GM19455 (cell line): ENCODE measurements around the gene IPO4.
"Not testable (repeated sequence)": the region's sequence is repeated elsewhere in the genome, so short reads cannot be mapped to it uniquely, and the experiment has no call there.

Experiments
- ATAC-seq: cut with Tn5 transposase; IDR thresholded peaks from one replicate; pipeline ENCODE4 v1.9.1; 2021; ENCODE audit not compliant: unreplicated experiment

The IPO4 gene

DNA sequence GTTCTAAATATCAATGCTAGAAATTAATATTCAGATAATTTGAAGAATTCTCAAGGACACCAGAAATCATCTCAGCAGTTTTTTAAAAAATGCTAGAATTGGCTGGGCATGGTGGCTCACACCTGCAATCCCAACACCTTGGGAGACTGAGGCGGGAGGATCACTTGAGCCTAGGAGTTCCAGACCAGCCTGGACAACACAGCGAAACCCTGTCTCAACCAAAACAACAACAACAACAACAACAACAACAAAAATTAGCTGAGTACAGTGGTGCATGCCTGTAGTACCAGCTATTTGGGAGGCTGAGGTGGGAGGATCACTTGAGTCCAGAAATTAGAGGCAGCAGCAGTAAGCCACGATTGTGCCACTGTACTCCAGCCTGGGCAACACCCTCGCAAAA lies 30.5 kb upstream of the IPO4 start:
- ATAC-seq: no peak

DNA sequence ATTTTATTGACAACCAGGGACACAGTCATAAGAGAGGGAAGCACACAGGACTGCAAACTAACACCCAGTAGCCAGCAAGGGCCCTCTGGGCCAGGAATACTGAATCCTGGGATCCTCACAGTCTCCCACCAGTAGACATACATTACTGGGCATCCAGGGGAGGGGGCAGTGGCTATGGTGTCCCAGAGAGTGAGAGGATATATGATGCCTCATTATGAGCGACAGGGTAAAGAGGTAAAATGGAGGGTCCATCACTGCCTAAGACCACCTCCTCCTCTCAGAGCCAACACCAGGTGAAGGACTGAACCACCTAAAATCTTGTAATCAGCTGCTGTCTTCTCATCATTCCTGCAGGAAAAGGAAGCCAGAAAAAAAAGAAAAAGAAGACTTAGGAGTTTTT lies 28.3 kb upstream of the IPO4 start:
- not testable (repeated sequence) for ATAC-seq

DNA sequence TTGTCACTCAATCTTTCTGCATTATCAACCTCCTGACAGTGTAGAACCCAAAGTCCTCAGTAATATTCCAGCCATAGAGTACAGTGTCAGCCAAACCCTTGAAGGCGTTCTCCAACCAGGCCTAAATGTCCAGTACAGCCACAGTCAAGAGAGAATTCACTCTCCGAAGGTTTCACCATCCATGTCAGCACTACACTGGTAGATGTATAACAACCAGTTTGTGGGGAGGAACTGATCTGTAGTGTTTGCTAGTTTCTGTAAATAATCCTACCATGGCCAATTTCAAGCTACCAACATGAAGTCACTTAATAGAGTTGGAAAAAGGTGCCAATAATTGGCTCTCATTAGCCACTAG lies 27.7 kb upstream of the IPO4 start:
- ATAC-seq: no peak

DNA sequence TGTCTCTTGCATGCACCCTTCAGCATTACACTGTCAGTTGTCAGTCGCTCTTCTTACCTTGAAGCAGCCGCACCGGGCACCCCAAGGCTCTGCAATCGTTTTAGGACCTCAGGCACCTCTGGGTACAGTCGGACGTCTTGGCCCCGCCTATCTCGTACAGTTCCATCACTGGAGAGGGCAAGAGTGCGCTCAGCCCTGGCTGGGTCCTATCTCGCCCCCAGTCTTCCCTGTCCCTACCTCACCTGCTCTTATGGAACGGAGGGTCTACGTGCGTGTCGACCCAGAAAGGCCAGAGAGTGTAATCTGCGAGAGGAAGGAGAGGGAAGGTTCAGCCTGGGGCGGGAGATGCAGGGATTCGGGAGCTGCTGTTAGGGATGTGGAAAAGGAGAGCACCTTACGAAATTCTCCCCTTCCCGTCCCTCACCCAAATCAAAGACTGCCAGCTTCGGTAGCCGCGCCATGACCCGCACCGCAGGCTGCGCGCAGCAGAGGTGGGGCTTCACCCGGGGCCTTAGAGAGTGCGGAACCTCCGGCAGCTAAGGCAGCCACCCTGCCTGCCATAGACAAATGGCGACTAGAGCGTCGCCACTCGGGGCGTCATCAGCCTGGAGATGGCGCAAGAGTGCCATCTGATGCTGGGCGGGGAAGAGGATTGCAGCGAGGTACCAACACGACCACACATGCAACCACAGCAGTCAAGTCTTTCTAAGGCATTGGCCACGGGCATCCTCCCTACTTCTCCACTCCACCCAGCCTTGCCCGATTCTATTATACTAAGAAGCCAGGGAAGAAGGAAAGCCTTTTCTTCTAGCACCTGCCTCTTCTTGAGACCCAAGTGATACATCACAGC lies 27.1 kb upstream of the IPO4 start, which contains the start of gene MDP1:
TSS of gene MDP1 (minus strand) at position 572 of the 850 bp plus-strand sequence. CDS start at position 461, 111 bp downstream.
- ATAC-seq: peak; percentile 62

DNA sequence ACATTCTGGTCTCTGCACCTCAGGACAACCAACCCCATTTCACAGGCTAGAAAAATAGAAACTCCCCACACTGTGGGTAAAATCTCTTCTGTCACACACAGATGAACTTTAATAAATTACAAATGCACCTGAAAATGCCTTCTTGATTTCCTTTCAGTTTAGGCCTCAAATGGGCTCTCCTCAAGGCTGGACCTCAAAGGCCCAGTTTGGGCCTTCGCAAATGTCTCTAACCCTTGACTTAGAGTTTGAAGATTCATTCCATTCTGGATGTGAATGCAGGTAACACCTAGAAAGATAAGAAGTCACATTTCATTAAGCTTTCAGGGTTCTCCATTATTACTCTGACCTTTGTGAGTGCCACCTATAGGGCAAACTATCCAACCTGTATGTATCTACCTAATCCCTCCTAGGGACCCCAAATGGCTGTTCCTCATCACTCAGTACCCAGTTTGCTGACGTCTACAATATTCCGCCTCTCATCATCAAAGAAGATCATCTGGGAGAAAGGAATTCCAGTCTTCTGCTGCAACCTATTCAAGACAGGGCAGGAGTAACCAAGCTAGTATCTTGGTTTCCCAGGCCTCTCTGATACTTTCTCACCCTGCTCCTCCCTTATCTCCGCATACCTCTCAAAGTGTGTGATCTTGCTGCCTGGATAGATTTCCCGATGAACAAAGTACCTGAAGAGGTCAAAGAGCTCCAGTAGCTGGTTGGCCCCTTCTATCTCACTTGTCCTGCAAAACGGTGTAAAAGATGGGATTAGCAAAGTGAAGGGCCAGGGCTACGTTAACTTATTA lies 25.4 kb upstream of the IPO4 start:
- ATAC-seq: no peak

DNA sequence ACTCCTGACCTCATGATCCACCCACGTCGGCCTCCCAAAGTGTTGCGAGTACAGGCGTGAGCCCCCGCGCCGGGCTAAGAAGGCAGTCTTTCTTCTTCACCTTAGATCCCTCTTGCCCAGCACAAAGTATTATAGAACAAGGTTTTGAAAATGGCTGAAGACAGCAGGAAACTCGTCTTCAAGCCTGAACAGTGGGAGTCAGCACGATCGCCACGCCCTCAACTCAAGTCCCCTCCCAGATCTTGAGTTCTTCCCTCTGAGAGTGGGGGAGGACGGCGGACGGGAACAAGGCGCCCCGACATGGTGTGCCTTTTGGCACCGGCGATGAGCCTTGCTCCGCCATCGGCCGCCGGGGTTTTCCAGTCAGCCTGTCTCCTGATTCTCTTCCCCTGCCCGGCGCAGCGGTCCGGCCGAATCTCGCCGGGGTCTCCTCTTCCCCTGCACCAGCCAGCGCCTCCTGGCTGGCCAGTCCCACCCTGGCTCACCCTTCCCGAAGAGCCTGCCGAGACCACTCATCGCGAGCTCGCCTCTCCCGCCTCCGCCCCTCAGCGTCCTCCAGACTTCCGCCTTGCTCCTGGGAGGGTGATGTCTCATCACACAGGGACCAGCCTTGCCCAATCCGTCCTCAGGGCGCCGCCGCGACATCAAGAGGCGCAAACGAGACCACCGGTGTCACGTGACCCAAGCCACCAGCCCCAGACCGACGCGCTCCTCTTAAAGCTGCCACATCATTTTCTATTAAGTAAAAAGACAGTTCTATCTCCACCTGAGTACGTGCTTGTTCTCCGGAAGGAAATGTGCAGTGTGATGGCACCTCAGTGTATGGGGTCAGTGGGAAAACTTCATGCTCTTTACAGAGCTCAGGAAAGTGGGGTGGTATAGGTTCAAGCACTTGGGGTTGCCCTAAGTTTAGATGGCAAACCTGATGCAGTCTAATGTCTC lies 24.6 kb upstream of the IPO4 start, which contains the start of gene CHMP4A:
TSS of gene CHMP4A (minus strand) at position 565 of the 942 bp plus-strand sequence. CDS start at position 516, 49 bp downstream.
- ATAC-seq: peak; percentile 80

DNA sequence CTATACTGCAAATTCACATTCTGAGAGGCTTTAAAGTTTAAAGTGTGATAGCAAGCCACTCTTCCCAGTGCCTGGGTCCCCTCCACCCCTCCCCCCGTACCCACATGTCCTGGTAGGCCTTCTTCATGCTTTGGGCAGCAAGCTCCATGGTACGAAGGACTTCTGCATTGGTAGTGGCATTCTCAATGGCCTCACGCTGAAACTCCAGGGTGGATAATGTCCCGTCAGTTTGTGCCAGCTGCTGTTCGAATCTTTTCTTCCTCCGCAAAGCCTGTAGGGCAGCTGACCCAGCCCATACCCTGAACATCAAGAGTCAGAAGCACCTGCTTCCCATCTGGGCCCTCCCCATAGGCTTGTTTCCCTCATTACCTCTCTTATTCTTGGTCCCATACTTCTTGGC lies 22.7 kb upstream of the IPO4 start:
- ATAC-seq: no peak

DNA sequence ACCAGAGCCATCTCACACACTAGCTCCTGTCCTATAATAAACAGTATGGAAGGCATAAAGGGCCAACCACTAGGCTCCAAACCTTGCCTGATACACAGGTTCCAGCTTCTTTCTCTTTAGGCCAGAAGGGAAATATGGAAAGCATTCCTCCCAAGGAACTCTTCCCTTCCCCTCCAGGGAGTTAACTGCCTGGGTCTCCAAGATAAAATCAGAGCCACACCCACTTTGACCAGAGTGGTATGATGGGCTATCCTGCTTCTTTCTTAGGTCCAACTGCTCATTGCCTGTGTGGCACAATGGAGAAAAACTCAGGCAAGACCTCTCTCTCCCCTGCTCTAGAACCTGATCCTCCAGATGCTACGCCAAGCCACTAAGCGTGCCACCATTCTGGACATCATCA lies 19.0 kb upstream of the IPO4 start:
- no peak for ATAC-seq

DNA sequence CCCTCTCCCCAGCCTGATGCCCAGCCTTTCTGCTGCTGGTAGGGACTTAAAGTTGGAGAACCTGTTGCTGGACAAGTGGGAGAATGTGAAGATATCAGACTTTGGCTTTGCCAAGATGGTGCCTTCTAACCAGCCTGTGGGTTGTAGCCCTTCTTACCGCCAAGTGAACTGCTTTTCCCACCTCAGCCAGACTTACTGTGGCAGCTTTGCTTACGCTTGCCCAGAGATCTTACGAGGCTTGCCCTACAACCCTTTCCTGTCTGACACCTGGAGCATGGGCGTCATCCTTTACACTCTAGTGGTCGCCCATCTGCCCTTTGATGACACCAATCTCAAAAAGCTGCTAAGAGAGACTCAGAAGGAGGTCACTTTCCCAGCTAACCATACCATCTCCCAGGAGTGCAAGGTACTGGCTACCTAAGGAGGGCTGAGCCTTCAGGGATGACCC lies 18.5 kb upstream of the IPO4 start:
- ATAC-seq: no peak

DNA sequence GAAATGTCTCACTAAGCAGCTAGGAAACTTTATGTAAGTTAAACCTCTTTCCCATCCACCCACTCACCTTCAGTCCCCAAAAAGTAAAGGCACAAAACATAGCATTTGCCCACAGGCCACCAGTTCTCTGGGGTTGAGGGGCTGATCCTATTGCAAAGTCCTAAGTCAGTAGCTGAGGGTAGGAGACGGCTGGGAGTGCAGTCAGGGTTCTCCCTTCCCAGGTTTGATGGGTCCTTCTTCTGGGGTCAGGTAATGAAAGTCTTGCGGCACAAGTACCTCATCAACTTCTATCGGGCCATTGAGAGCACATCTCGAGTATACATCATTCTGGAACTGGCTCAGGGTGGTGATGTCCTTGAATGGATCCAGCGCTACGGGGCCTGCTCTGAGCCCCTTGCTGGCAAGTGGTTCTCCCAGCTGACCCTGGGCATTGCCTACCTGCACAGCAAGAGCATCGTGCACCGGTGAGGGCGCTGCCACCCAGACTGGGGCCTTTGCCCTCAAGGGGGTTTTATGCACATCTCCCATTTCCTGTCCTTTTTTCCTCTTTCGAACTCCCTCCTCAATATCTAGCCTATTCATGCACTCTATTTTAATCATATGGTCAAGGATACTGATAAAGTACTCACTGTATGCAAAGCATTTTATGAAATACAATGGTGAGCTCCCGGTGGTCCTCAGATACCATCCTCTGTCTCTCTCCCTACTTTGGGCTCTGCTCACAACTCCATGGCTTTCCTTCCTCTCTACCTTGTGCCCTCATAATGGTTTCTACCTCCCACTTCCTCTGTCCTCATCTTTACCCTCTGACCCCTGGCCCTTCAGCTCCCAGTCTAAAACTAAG lies 17.9 kb upstream of the IPO4 start:
- ATAC-seq: no peak

DNA sequence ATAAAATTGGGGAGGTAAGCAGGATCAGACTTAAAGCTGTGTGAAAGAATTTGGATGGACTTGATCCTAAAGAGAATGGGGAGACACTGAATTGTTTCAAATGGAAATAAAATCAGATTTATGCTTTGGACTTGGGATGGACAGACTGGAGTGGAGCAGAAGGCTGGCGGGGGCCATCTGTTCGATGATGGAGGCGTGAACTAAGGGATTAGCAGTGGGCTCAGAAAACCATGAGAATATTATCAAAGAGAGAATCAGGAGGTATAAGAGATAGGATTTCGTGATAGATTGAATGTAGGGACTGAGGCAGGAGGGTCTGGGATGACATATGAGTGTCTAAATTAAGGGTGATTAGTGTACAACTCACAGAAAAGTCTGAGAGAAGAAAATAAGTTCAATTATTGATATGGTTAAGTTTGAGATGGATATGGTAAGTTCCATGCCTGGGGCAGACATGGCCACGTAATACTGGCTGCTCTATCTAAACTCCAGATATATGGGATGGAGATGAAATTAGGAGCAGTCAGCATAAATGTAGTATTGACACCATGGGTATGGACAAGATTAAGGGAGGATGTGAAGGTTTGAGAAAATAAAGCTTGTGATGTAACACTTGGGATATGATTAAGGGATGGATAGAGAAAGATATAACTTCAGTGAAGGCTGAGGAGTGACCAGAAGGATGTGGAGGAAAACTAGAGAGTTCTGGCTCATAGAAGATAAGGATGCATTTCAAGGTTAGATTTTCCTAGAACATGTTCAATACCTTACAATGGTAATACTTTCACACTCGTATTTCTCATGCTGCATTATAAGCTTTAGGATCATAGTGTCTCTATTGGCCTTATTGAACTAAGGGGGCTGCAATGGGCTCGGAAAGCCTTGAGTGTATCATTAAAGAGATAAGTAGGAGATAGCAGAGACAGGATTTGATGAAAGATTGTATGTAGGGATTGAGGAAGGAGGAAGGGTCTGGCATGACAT lies 15.8 kb upstream of the IPO4 start:
- ATAC-seq: no peak

DNA sequence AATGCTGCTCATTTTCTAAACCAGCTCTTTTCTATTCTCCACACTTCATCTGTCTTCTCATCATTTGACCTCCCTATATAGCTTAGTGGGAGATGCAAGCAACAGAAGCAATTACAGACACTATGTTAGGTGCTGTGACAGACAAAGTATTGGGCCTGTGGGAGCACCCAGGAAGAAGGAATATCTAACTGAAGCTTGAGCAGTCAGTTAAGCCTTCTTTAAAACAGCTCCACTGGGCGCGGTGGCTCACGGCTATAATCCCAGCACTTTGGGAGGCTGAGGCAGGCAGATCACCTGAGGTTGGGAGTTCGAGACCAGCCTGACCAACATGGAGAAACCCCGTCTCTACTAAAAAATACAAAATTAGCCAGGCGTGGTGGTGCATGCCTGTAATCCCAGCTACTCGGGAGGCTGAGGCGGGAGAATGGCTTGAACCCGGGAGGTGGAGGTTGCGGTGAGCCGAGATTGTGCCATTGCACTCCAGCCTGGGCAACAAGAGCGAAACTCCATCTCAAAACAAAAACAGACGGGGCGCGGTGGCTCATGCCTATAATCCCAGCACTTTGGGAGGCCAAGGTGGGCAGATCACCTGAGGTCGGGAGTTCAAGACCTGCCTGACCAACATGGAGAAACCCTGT lies 14.8 kb upstream of the IPO4 start:
- ATAC-seq: not testable (repeated sequence)

DNA sequence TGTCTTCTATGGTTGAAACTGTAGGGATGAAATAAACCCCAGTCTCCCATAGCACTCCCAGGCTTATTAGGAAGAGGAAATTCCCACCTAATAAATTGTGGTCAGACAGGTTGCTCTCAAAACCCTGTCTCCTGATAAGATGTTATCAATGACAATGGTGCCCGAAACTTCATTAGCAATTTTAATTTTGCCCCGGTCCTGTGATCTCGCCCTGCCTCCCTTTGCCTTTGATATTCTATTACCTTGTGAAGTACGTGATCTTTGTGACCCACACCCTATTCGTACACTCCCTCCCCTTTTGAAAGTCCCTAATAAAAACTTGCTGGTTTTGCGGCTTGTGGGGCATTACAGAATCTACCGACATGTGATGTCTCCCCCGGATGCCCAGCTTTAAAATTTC lies 13.9 kb upstream of the IPO4 start:
- ATAC-seq: not testable (repeated sequence)

DNA sequence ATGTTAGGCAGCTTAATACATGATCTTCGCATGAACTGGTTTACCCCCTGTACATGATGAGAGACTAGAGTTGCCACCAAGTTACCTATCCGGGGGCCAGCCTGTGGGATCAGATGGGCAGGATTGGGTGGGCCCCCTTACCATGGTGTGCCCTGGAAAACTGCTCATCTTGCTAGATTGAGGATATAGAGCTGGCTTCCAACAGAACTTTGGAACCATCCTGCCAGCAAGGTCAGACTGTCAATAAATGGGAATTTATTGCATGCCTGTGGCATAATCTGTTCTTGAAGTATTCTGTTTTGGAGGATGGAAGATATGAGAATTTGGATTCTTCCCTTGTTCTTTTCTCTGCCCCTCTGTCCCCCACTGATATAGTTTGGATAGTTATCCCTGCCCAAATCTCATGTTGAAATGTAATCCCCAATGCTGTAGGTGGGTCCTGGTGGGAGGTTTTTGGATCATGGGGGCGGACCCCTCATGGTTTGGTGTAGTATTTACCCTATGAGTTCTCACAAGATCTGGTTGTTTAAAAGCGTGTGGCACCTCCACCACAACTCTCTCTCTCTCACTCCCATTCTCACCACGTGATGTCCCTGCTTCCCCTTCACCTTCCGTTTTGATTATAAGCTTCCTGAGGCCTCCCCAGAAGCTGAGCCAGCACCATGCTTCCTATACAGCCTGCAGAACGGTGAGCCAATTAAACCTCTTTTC lies 10.4 kb upstream of the IPO4 start:
- no peak for ATAC-seq

DNA sequence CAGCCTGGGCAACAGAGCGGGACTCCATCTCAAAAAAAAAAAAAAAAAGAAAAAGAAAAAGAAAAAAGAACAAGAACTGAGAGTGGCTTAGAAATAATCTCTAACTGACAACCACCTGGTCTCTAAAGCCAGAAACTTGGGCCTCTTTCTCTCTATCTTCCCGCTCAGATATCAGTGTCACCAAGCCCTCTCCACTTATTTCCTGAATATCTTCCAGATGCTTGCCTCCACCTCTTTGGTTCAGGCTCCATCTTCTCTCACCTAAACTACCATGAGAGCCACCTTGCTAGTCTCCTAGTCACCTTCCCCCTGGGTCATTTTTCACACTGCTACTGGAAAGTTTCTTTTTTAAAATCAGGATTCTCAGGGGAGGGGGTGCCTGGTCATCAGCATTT lies 8.4 kb upstream of the IPO4 start:
- no peak for ATAC-seq

DNA sequence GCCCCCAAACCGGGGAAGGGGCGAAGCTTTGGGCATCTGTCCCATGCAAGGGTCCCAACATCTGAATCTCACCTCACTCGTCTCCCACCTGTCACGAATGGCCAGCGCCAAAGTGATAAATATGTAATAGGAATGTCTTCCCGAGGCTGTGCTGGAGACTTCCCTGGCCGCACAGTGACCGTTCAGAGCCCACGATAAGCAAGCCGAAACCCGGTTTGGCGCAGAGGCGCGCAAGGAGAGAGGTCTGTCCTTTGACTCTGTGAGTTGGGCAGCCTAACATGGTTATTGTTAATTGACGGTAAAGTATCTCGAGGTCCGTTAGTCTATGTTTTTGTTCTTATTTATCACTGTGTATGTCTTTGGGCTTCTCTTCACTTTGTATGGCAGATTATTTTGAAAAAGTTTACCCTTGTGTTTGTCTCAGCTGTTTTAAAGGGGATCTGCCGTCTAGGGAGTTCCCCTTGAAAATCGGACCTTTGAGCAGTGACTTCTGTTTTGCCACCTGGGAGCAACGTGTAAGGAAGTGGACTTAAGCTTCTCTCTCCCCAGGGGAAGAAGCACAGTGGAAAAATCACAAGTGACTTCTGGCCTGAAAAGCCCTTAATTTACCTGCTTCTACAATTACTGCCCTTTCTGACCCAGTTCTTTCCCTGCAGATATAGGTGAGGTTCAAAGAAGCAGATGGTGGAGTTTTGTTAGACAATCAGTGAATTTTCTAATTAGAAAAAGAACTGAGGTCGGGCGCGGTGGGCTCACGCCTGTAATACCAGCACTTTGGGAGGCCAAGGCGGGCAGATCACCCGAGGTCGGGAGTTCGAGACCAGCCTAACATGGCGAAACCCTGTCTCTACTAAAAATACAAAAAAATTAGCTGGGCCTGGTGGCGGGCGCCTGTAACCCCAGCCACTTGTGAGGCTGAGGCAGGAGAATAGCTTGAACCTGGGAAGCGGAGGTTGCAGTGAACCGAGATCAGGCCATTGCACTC lies 7.7 kb upstream of the IPO4 start:
- peak; percentile 12 for ATAC-seq
